HG03521 (cell line): ENCODE results near the gene KCNS3.
"Not testable (repeated sequence)": the region's sequence is repeated elsewhere in the genome, so short reads cannot be mapped to it uniquely, and the experiment has no call there.

Experiments used
- ATAC-seq: cut with Tn5 transposase; IDR thresholded peaks from one replicate; pipeline ENCODE4 v1.9.1; 2021; ENCODE audit warnings: mild to moderate bottlenecking, moderate library complexity; ENCODE audit not compliant: unreplicated experiment

Gene KCNS3

DNA sequence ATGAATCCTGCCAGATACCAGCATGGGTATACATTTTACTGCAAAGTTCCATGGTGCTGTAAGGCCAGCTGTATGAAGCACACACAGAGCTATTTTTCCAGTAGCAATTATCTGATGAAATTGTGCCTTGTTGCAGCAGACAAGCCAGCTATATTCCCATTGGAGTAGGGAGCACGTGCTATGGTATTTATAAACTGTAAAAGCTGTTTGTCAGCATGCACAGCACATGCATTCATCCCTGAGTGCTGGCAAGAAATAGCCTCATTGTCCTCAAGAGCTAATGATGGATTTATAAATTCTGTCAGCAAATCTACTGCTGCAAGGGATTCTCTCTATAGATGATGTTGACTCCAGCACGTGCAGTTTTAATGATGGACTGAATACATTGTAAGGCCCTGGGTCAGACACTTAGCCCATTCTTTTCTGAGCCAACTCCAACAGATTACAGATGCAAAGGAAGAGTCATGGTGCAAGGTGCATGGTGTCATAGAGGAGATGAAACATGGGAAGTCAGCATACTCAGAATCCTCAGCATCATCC is 61.7 kb downstream of the KCNS3 start:
- ATAC-seq: no peak

- ATAC-seq: no peak
These were observed 65.0 kb downstream of the KCNS3 start for GRCh38 chr2:17943444-17943843.

DNA sequence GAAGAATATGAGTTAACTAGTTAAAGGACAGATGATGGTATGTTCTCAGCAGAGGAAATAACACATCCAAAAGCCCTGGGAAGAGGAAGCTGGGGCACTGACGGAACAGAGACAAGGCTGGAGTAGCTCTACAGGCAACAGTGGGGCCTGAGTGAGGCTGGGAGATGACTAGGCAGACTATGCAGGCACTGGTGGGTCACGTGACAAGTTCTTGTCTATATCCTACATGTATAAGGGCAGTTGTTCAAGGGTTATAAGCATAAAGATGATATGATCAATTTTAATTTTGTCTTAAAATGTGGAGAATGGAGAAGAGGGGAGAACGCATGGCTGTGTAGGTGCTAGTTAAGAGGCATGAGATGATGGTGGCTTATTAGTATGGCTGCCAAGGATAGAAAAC is 68.6 kb downstream of the KCNS3 start:
- ATAC-seq: no peak

DNA sequence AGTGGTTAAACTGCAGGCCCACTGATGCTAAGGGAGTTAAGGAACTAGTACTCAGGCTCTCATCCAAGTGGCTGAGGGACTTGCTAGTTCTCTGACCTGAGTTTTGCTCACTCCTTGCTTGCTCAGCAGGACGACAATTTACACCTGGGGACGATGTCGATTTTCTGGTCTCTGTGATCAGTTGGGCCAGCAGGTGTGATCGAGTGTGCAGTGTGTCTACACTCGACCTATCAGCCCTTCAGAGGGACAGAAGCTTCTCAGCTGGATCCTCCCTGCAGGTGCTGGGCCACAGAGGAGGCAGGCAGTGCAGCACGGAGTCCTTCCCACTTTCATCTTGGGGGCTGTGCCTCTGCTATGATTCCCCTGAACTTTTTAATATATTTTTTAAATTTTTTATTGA is 71.5 kb downstream of the KCNS3 start:
- no peak for ATAC-seq

- no peak for ATAC-seq
These were observed 73.1 kb downstream of the KCNS3 start for GRCh38 chr2:17951563-17951962.

GRCh38 chr2:17958466-17959092 is 80.1 kb downstream of the KCNS3 start:
- no peak for ATAC-seq

DNA sequence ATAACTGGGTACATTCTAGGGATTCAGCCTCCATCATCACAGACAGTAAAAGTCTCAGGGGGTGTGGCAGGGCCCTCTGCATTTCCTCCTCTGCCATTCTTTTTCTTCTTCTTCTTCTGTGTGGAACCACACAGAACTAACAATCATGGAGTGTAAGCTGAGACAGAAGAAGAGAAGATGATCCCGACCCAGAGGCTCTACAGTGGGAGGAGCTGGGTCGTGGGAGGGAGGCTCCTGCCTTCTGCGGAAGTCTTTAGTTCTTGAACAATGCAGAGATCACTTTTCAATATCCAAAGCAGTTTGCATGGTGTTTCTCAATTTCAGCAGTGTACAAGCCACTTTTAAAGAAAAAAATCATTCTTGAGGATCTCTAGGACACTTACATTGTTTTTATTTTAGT is 80.9 kb downstream of the KCNS3 start:
- ATAC-seq: no peak

DNA sequence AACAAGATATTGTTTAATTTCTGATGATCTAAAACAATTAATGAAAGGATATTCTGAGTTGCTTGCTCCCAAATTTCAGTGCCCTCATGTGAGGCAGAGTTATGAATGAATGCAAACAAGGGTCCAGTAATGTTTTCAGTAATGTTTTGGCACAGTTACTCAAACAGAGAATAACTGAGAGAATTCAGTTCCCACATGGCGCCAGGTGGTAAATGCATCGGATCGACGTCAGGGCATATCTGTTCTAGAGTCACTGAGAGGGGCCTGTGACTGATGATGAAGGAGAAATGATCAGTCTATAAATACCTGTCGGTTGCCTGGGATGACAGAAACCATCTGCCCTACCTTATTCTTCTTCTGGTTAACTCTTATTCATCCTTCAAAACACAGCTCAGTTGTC is 81.4 kb downstream of the KCNS3 start:
- no peak for ATAC-seq

- ATAC-seq: no peak
These were observed 82.5 kb downstream of the KCNS3 start for GRCh38 chr2:17960925-17961324.

GRCh38 chr2:17961789-17962188 is 83.3 kb downstream of the KCNS3 start:
- ATAC-seq: no peak

GRCh38 chr2:17962876-17963275 is 84.4 kb downstream of the KCNS3 start:
- ATAC-seq: no peak

GRCh38 chr2:17963571-17963970 is 85.1 kb downstream of the KCNS3 start:
- ATAC-seq: not testable (repeated sequence)

- no peak for ATAC-seq
These were observed 86.7 kb downstream of the KCNS3 start for GRCh38 chr2:17965196-17965595.

- no peak for ATAC-seq
These were observed 88.3 kb downstream of the KCNS3 start for GRCh38 chr2:17966798-17967197.

DNA sequence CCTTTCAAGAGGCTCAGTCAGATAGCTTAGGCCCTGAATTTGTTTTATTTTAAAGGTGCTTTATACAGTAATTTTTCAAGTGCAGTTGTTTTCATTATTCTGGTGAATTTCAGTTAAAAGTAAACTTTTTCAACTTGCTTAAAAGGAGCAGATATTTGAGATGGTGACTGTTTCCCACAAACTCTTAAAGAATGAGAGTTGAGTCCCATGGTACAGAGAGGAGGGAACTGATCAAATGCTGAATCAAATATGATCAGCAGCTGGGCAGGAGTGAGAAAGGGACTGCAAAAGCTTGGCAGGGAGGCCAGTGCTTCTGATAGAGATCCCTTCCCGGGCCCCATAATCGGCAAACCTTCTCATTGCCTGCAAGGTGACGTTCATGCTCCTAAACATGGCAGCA is 91.2 kb downstream of the KCNS3 start:
- no peak for ATAC-seq

DNA sequence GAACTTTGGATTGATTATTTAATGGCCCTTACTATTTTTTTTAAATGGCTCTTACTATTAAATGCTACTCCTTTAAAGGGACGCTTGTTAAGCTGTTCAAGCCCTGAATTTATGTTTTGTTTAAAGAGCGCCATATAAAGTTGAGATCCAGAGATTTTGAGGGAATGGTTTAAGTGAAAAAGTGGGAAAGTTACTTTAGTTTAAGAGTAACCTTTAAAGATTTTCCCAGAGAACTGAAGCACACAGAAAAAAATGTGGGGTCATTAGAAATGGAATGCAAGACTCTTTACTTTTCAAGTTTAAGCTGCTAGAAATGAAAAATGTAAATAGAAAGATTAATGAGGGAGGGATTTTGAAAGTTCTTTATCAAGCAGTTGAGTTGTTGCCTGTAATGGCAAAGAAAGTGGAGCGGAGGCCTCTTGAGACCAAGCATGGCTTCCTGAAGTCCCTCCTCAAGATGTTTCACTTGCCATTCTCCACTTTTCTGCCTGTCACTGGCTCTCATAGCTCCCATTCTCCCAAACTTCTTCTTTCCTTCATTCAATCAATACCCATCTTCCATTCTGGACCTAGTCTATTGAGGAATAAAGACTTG is 93.2 kb downstream of the KCNS3 start:
- no peak for ATAC-seq

DNA sequence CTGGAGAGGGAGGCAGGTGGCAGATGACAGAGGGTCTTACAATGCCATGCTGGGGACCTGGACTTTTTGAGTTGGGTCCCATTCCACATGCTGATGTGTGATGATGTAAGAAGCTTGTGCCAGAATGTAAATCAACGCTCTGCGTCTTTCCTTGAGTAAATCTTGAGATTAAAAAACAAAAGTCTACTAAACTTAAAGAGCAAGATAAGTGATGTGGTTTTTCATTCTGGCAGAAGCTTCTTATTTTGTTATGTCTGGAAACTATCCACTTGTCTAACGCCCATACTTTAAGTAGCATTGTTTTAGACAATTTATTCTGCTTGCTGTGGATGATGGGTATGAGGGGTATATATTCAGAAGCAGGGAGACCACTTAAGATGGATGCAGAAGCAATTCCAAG is 94.5 kb downstream of the KCNS3 start:
- ATAC-seq: no peak

DNA sequence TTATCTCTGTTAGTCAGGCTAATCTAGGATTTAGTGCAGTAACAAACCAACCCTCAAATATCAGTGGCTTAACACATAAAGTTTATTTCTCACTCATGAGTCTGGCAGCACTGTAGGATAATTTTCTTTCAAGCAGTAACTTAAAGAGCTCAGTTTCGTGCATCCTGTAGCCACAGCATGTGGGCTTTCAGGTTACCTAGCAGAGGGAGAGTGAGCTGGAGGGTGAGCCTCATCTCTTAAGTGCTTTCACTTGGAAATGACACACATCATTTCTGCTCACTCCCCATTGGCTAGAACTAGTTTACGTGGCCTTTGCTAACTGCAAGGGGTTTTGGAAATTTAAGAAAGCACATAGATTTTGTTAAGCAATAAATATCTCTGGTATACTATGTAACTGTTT is 96.9 kb downstream of the KCNS3 start:
- no peak for ATAC-seq

GRCh38 chr2:17976871-17977746 is 98.6 kb downstream of the KCNS3 start:
- ATAC-seq: no peak

- ATAC-seq: no peak
These were observed 101.2 kb downstream of the KCNS3 start for GRCh38 chr2:17979707-17980106.

DNA sequence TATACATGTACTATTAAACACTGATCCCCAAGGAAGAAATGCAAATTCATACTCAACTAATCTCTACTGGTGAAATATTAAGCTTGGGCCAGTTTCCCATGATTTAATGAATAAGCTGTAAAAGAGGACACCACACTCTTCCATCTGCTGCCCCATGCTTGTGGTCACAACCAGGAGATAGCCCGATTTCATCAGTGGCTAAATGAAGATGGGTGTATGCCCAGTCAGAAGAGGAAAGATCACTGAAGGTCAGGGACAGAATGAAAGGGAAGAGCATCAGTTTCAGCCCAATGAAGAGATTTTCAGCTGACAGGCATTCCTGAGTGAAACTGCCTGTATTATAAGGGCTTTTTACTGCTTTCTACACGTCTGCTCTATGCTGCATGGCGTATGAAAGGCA is 103.5 kb downstream of the KCNS3 start:
- no peak for ATAC-seq
